Activated T-cell treated with anti-CD3 and anti-CD28 coated beads, Interleukin-2, amount 50 U/mL, for 4 hours (primary cell): ENCODE data around the gene TBATA. TPM values are rescaled to one million over a fixed set of nuclear protein-coding genes. Genes with fewer than 3 reads are reported as not detected.

ENCODE experiments used
- ATAC-seq, 2 donors: fragments of 200-7000 bp; cut with Tn5 transposase; one replicate each; pipeline ENCODE4 v1.10.0; 2021
- DNase-seq: peaks from one replicate; pipeline ENCODE4 v3.0.0-alpha.2; 2020
- H3K27me3 Mint-ChIP-seq: one replicate; pipeline ENCODE4 v1.8.0; 2021; ENCODE audit warnings: low read depth, mixed read lengths
- H3K36me3 Mint-ChIP-seq: one replicate; pipeline ENCODE4 v1.8.0; 2022; ENCODE audit warnings: mixed read lengths; ENCODE audit not compliant: insufficient read depth
- H3K4me1 Mint-ChIP-seq: one replicate; pipeline ENCODE4 v1.8.0; 2021; ENCODE audit warnings: low read depth, mixed read lengths
- H3K4me3 Mint-ChIP-seq: one replicate; pipeline ENCODE4 v1.8.0; 2021; ENCODE audit warnings: mild to moderate bottlenecking, moderate library complexity, mixed read lengths
- H3K9me3 Mint-ChIP-seq: one replicate; pipeline ENCODE4 v1.8.0; 2021; ENCODE audit warnings: mixed read lengths
- total RNA-seq, 3 donors: library from RNA; stranded (reverse); gene quantifications; one replicate each; pipeline ENCODE4 v1.2.1, GENCODE V29; 2021

Gene TBATA
- total RNA-seq, 3 donors from 2014 or later, result not detected

DNA sequence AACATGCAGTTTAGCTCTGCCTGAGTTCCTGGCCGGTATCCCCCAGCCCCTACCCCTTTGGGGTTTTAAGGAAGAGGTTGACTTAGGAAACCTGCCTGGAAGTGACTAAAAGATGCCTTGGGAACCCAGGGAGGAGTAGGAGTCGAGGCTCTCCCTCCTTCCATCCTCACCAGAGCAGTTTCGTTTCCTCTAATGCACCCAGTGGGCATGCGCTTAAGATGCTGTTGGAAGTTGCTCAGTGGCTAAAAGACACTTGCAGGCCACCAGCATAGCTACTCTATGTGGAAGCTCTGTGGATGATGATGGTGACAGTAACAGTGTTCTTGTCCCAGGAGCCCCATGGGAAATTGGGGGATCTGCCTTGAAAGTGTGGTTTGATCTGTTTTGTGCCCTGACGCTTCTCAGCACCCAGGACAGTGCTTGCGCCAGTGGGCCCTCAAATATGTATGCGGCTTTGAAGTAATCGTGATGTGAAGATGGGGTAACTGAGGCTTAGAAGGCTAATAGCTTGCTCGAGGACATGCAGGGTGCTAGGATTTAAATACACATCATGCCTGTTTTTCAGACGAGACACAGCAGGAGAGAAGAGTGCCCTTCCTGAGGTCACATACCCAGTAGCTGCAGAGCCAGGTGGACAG, 32.0 kb downstream of the TBATA start:
- Mint-ChIP-seq H3K36me3 (no peaks in the 10 kb centered on the region), H3K27me3 (no peaks in the 10 kb centered on the region), H3K4me1 (no peaks in the 10 kb centered on the region), H3K9me3 (no peaks in the 10 kb centered on the region), H3K4me3 (no peak overlapping the region)
- no peak for ATAC-seq
- DNase-seq, result no peak

DNA sequence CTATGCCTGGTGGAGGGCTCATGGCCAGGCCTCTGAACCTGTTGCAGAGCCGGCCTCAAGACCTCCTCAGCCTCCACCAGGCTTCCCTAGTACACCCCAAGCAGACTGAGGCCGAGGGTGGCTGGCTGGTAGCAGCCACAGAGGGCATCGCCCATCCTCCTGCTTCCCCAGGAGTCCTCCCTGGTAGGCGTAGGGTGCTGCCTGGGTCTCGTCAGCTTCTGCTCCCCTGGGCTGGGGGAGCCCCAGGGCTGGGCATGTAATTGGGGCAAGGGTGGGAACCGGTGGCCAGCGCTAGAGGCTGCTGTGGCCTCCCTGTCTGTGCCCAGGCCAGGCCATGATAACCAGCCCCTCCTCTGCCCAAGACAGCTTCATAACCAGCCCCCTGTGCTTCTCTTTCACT, 32.6 kb downstream of the TBATA start:
- ATAC-seq (no peak), DNase-seq (no peak)
- Mint-ChIP-seq H3K4me3 (no peak overlapping the region), H3K36me3 (no peaks in the 10 kb centered on the region), H3K9me3 (no peaks in the 10 kb centered on the region), H3K27me3 (no peaks in the 10 kb centered on the region), H3K4me1 (no peaks in the 10 kb centered on the region)

DNA sequence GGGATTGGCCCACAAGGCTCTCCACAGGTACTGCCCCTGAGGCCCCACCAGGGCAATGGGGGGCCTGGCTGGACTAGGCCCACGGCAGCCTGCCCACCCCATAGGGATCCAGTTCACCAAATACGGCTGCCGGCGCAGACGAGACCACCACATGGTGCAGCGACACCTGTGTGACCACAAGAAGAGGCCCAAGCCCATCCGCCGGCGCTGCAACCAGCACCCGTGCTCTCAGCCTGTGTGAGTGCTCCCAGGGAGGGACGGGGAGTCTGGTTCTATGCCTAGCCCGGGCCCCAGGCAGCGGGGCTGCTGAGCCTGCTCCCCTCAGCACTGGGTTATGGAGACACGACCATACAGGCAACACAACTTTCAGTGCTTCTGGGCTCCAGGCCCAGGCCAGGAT, 33.2 kb downstream of the TBATA start:
- no peak for ATAC-seq

DNA sequence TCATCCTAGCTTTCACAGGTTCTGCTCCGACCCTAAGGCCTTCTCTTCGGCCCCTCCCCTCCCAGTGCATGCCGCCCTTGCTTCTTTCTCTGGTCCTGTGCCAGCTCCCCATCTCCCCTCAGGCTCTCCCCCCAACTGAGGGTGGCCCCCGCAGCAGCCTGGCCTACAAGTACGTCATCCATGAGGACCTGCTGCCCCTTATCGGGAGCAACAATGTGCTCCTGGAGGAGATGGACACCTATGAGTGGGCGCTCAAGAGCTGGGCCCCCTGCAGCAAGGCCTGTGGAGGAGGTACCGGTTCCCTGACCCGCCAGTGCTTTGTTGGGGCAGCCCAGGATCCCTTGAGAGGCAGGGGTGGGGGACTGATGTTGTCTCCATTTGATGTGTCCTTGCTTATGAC, 33.8 kb downstream of the TBATA start:
- no peaks in the 10 kb centered on the region for H3K9me3 Mint-ChIP-seq
- DNase-seq (no peak), ATAC-seq (no peak)
- H3K4me1 Mint-ChIP-seq, result no peaks in the 10 kb centered on the region
- H3K4me3 Mint-ChIP-seq, result no peak overlapping the region
- H3K36me3 Mint-ChIP-seq, result no peaks in the 10 kb centered on the region
- no peaks in the 10 kb centered on the region for H3K27me3 Mint-ChIP-seq

More for the DNA sequence above, 33.2 kb downstream of the TBATA start:
- Mint-ChIP-seq H3K27me3 (no peaks in the 10 kb centered on the region), H3K4me1 (no peaks in the 10 kb centered on the region), H3K36me3 (no peaks in the 10 kb centered on the region), H3K4me3 (no peak overlapping the region), H3K9me3 (no peaks in the 10 kb centered on the region)
- no peak for DNase-seq

DNA sequence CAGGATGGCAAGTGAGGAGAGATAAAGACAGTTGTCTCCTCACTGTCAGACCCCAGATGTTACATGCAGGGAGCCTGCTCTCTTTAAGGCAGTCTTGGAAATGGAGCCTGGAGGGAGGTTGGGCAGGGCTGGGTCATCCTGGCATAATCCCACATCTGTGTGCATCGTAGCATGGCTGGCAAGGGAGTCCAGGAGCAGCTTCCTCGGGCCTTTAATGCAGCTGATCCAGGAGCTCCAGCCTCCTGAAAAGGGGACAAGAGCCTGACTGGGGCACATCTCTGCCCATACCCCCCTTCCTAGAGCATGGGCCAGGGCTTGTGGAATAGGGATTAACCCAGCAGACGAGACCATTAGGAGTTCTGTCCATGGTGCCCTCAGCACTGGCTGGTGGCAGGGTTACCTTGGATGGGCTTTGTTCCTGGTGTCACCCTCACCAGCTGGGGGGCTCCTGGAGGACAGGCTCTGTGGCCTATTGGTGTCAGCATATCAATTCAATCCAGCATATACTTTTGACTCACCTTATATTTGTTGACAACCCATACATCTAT, 34.9 kb downstream of the TBATA start:
- ATAC-seq (no peak), DNase-seq (no peak)
- Mint-ChIP-seq H3K27me3 (no peaks in the 10 kb centered on the region), H3K4me1 (no peaks in the 10 kb centered on the region), H3K4me3 (no peak overlapping the region), H3K9me3 (no peaks in the 10 kb centered on the region), H3K36me3 (no peaks in the 10 kb centered on the region)

DNA sequence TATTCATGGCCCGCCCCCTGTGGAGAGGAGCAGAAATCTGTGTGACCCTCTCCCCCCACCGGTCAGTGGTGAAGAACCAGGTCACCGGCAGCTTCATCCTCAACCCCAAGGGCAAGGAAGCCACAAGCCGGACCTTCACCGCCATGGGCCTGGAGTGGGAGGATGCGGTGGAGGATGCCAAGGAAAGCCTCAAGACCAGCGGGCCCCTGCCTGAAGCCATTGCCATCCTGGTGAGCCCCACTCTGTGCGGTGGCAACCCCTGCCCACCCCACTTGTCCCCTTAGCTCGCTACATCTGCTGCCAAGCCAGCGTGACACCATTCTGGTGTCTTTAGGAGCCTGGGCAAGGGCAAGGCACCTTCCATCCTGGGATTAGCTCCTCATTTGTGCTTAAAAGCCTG, 35.4 kb downstream of the TBATA start:
- no peak overlapping the region for H3K4me3 Mint-ChIP-seq
- no peaks in the 10 kb centered on the region for H3K9me3 Mint-ChIP-seq
- H3K27me3 Mint-ChIP-seq, result no peaks in the 10 kb centered on the region
- H3K4me1 Mint-ChIP-seq, result no peaks in the 10 kb centered on the region
- ATAC-seq, result no peak
- no peaks in the 10 kb centered on the region for H3K36me3 Mint-ChIP-seq
- DNase-seq, result no peak

DNA sequence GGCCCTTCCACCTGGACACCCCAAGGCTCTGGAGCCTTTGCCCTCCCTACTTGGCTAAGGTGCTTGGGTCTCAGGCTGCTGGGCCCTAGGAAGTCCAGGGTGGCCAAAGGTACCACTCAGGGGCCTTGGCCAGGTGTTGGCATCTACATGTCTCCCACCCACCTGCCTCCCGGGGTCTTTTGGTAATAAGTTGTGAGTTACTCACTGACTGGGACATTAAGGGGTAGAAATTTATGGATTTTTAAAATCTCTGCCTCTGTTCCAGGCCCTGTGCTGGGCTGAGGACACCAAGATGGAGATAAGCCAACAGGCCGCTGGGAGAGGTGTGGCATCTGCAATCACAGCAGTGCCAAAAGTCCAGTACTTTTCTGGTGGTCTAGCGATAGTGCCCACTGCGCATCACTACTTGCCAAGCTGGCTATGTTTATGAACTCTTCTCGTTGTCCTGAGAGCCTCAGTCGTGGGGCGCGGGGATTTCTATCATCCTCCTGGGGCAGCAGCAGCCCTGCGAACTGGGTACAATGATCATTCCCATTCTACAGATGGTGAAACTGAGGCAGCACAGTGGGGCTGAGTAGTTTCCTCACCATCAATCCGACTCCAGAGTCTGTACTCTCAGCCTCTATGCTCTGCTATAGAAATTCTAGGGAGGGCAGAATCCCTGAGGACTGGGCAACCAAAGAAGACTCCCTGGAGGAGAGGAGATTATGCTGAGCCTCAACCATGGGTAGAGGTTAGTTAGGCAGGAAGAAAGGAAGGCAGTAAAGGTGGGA, 36.2 kb downstream of the TBATA start:
- no peaks in the 10 kb centered on the region for H3K4me1 Mint-ChIP-seq
- no peaks in the 10 kb centered on the region for H3K9me3 Mint-ChIP-seq
- no peaks in the 10 kb centered on the region for H3K36me3 Mint-ChIP-seq
- no peak overlapping the region for H3K4me3 Mint-ChIP-seq
- no peaks in the 10 kb centered on the region for H3K27me3 Mint-ChIP-seq
- DNase-seq (no peak), ATAC-seq (no peak)

DNA sequence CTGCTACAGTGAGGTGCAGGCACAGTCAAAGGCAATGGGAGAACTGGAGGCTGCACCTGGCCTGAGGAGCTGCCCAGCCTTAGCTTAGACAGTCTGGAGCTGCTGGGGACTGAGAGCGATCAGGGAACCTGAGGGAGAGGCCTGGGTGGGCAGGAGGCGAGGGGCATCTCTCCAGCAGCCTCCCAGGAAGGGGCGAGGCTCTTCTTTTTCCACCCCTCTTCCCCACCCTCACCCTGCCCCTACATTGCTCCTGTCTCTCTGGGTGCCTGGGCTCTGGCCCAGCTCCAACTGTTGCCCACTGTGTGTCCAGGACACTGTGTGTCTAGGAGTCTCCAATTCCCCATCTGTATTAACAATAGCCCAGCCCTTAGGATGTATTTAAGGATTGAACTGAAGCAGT, 36.9 kb downstream of the TBATA start:
- ATAC-seq (no peak), DNase-seq (no peak)
- no peak overlapping the region for H3K4me3 Mint-ChIP-seq
- H3K9me3 Mint-ChIP-seq, result no peaks in the 10 kb centered on the region
- H3K36me3 Mint-ChIP-seq, result no peaks in the 10 kb centered on the region
- H3K27me3 Mint-ChIP-seq, result no peaks in the 10 kb centered on the region
- no peaks in the 10 kb centered on the region for H3K4me1 Mint-ChIP-seq

DNA sequence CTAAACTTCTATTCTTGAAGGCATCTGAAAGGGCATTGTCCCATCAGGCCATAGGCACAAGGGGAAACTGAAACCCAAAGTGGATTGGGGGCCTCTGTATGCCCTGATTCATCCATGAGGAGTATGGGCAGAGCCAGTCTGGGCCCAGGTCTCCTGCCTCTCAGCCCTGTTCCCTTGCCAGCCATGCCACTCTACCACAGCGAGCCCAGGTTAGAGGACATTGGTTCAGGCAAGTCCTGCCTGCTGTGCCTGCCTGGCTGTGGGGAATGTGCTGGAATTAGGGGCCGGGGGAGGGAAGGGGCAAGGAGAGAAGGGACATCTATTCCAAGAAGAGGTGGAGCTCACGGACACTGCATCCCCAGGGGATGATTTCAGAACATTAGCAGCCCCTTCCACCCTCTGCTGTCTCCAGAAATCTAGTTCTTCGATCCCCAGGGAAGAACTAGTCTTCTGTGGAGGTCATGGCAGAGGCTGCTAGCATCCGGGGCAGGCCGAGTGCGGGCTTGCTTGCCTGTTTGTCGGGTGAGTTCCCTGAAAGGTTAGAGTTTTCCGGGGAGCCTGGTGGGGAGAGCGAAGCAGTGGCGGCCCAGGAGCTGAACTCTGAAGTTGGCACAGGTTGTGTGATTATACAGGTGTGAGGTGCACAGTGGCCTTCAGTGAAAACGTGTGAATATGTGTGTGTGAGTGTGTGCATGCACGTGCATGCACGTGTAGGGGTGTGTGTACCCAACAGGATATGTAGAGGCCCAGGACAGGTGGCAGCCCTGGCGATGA, 37.8 kb downstream of the TBATA start:
- no peak for ATAC-seq
- no peaks in the 10 kb centered on the region for H3K27me3 Mint-ChIP-seq

DNA sequence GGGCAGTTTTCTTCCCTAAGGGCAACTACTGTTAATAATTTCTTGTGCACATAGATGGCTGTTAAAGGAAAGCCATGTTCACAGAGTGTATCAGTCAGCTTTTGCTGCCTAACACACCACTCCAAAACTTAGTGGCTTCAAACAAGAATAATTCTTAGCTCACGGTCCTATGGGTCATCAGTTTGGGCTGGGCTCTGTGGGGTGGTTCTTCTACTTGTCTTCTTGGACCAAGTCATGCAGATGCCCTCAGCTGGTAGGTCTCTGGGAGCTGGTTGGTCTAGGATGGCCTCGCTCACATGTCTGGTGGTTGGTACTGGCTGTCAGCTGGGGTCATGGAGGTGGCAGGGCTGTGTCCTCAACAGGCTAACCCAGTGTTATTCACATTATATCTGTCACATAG, 39.6 kb downstream of the TBATA start:
- ATAC-seq (no peak), DNase-seq (no peak)
- H3K9me3 Mint-ChIP-seq, result no peaks in the 10 kb centered on the region
- no peaks in the 10 kb centered on the region for H3K36me3 Mint-ChIP-seq
- no peak overlapping the region for H3K4me3 Mint-ChIP-seq
- no peaks in the 10 kb centered on the region for H3K4me1 Mint-ChIP-seq
- H3K27me3 Mint-ChIP-seq, result no peaks in the 10 kb centered on the region

More for the DNA sequence above, 37.8 kb downstream of the TBATA start:
- Mint-ChIP-seq H3K4me3 (no peak overlapping the region), H3K4me1 (no peaks in the 10 kb centered on the region), H3K36me3 (no peaks in the 10 kb centered on the region), H3K9me3 (no peaks in the 10 kb centered on the region)
- no peak for DNase-seq

DNA sequence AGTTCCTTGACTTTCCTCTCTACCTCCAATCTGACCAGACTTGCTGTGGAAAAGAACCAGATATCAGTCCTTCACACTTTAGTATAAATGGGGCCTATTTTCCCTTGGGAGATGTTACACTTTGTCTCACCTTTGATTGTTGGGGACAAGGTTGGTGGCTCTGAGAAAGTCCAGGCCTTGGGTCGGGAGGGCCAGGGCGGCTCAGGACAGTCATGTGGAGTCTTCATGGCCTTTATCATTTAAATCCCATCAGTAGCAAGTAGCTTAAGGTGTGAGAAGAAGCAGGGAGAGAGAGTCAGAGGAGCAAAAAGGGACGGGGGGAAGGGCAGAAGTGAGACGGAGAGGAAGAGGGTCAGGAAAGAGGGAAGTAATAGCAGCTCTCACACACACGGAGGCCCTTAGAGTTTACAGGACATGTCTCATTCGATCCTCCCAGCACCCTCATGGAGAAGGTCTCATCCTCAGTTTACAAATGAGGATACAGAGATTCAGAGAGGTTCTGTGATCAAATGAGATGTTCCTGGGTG, 40.5 kb downstream of the TBATA start:
- Mint-ChIP-seq H3K27me3 (no peaks in the 10 kb centered on the region), H3K36me3 (no peaks in the 10 kb centered on the region), H3K4me3 (no peak overlapping the region), H3K4me1 (no peaks in the 10 kb centered on the region), H3K9me3 (no peaks in the 10 kb centered on the region)
- DNase-seq (no peak), ATAC-seq (no peak)

DNA sequence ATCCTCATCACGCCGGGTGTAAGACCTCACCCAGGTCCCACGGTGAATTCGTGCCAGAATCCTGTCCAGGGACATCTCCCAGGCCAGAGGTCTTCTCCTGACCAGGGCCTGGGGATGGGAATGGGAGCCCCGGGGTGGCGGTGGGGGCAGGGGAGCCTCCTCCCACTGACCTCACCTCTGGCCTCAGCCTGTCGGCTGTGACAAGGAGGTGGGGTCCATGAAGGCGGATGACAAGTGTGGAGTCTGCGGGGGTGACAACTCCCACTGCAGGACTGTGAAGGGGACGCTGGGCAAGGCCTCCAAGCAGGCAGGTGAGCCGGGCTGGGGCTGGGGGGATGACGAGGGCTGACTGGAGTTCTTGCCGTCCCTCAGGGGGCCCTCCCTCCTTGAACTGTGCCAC, 41.3 kb downstream of the TBATA start:
- Mint-ChIP-seq H3K4me1 (no peaks in the 10 kb centered on the region), H3K27me3 (no peaks in the 10 kb centered on the region), H3K36me3 (no peaks in the 10 kb centered on the region), H3K4me3 (no peak overlapping the region), H3K9me3 (no peaks in the 10 kb centered on the region)
- ATAC-seq (no peak), DNase-seq (no peak)

DNA sequence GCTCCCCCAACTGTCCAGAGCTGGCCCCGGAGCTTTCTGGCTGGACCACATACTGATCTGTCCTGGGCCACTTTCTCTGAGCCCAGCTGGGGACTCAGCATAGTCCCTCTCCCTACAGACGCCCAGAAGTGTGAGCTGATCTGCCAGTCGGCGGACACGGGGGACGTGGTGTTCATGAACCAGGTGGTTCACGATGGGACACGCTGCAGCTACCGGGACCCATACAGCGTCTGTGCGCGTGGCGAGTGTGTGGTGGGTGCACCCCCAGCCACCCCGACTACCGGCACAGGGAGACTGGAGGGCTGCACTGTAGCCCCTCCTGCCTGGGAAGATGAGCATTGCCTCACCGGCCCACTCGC, 41.8 kb downstream of the TBATA start:
- Mint-ChIP-seq H3K36me3 (no peaks in the 10 kb centered on the region), H3K4me1 (no peaks in the 10 kb centered on the region), H3K27me3 (no peaks in the 10 kb centered on the region), H3K4me3 (no peak overlapping the region), H3K9me3 (no peaks in the 10 kb centered on the region)
- ATAC-seq, result no peak
- no peak for DNase-seq

DNA sequence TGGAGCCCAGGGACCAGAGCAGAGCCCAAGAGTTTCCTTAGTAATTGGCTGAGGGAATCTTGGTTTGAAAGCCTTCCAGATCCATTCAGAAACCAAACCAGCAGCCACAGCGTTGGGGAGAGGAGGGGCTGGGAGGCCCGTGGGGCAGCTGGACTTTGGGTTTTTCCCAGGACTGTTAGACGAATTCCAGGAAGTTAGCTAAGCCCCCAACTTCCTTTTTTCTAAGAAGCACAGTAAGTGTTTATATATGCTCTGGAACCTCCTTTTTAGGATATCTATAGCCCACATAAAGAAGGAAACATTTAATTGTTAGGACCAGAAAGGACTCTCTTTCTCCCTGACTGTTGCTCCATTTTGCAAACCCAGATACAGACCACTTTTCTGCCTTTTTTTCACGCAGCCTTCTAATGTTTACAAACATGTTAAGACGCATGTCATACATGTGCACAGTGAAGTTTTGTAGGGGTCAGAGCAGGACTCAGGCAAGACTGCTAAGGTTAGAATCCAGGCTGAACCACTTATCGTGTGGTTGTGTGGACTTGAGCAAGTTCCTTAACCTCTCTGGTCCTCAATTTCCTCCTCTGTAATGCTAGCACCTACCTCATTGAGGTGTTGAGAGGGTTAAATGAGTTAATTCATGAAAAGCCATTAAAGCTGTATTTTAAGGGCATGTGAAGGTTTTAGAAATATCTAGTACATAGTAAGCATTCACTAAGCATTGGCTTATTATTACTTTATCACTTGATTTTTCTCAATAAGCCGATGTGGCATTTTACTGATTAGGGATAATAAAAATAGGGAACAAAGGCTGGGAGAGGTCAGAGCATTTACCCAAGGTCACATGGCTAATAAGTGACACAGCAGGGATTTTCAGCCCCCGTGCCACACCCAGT, 42.4 kb downstream of the TBATA start:
- H3K36me3 Mint-ChIP-seq, result no peaks in the 10 kb centered on the region
- DNase-seq, result no peak

More for the DNA sequence above, 42.4 kb downstream of the TBATA start:
- Mint-ChIP-seq H3K27me3 (no peaks in the 10 kb centered on the region), H3K4me3 (no peak overlapping the region), H3K9me3 (no peaks in the 10 kb centered on the region), H3K4me1 (no peaks in the 10 kb centered on the region)
- no peak for ATAC-seq
